HCT116 (cell line): ENCODE measurements around the gene ARHGAP1.

Source experiments
- CBX3 ChIP-seq: IDR thresholded peaks from 2 replicates; pipeline ENCODE4 v1.6.1; 2012; ENCODE audit warnings: low read depth
- CTCF ChIP-seq, 3 experiments: fragments of 200-600 bp in 1 of 3; sonication (generic) in 1 of 3; IDR thresholded peaks in 2 of 3; conservative IDR thresholded peaks in 1 of 3; 2 replicates each; pipeline ENCODE4 v1.5.1; 2012 to 2017; ENCODE audit warnings: low read depth in 2 of 3, low read length in 2 of 3, antibody characterized with exemption in 1 of 3, borderline replicate concordance in 1 of 3, control low read depth in 1 of 3, mild to moderate bottlenecking in 1 of 3, mixed read lengths in 1 of 3, mixed run types in 1 of 3, moderate library complexity in 1 of 3; ENCODE audit not compliant: insufficient read depth in 1 of 3
- EZH2phosphoT487 ChIP-seq: fragments of 200-600 bp; IDR thresholded peaks from 2 replicates; pipeline ENCODE4 v1.6.1; 2018; ENCODE audit warnings: antibody characterized with exemption, borderline replicate concordance
- FOSL1 ChIP-seq: IDR thresholded peaks from 2 replicates; pipeline ENCODE4 v1.6.1; 2012; ENCODE audit warnings: low read depth
- POLR2A ChIP-seq: IDR thresholded peaks from 2 replicates; pipeline ENCODE4 v1.7.0; 2011; ENCODE audit warnings: borderline replicate concordance; ENCODE audit not compliant: insufficient read depth, insufficient read length; ENCODE audit errors: extremely low read depth
- POLR2AphosphoS5 ChIP-seq: IDR thresholded peaks from 2 replicates; pipeline ENCODE4 v1.6.1; 2011; ENCODE audit warnings: mild to moderate bottlenecking, low read depth, low read length, moderate library complexity
- SIN3A ChIP-seq: IDR thresholded peaks from 2 replicates; pipeline ENCODE4 v1.6.1; 2012; ENCODE audit warnings: low read depth
- SP1 ChIP-seq: IDR thresholded peaks from 2 replicates; pipeline ENCODE4 v1.6.1; 2012; ENCODE audit warnings: low read depth

- TF ChIP-seq SP1 = no peak
- TF ChIP-seq CTCF (IDR thresholded peaks at IDR 0.05 in 2 of 3, conservative IDR thresholded peaks at IDR 0.05 in 1 of 3; ENCODE audit: borderline replicate concordance in 1 of 3, insufficient read depth in 1 of 3, low read depth in 2 of 3, low read length in 2 of 3) = no peak
- no peak for TF ChIP-seq SIN3A
- TF ChIP-seq POLR2AphosphoS5 = no peak
- no peak for TF ChIP-seq EZH2phosphoT487
- TF ChIP-seq POLR2A = no peak
- TF ChIP-seq CBX3 = no peak
- TF ChIP-seq FOSL1 = no peak
Observed at GRCh38 chr11:46678741-46679130, 21.7 kb downstream of the ARHGAP1 start.
